SW 1271 (cell line): Measurements from ENCODE around the gene ACSM2A.
"Not testable (repeated sequence)": the region's sequence is repeated elsewhere in the genome, so short reads cannot be mapped to it uniquely, and the experiment has no call there.

Source experiments
- DNase-seq, 2 experiments: peaks; one replicate each; lab custom pipeline; 2025; lab: John Stamatoyannopoulos, UW

Gene ACSM2A

GRCh38 chr16:20451364-20451763 lies at the start of gene ACSM2A:
ACSM2A (plus strand) TSS chr16:20451521; CDS start chr16:20460115, 8,594 bp downstream.
- not testable (repeated sequence) for DNase-seq

GRCh38 chr16:20402651-20403050 lies 48.7 kb upstream of the ACSM2A start:
- no peak for DNase-seq

GRCh38 chr16:20404637-20405036 lies 46.7 kb upstream of the ACSM2A start, which contains the start of gene PDILT:
PDILT (minus strand) TSS chr16:20404737; CDS start chr16:20399300, 5,437 bp downstream.
- no peak for DNase-seq

GRCh38 chr16:20409398-20410120 lies 41.8 kb upstream of the ACSM2A start, which contains the start of gene ACSM5:
ACSM5 (plus strand) TSS chr16:20409534; CDS start chr16:20411485, 1,951 bp downstream.
- DNase-seq = no peak

GRCh38 chr16:20410121-20410723 lies 41.1 kb upstream of the ACSM2A start:
- no peak for DNase-seq

- DNase-seq = no peak
Observed at GRCh38 chr16:20411055-20411454, 40.3 kb upstream of the ACSM2A start.

- DNase-seq = no peak
Observed at GRCh38 chr16:20415541-20415940, 35.8 kb upstream of the ACSM2A start.

- not testable (repeated sequence) for DNase-seq
Observed at GRCh38 chr16:20419093-20419492, 32.2 kb upstream of the ACSM2A start.

- DNase-seq = not testable (repeated sequence)
Observed at GRCh38 chr16:20421748-20422147, 29.6 kb upstream of the ACSM2A start.

GRCh38 chr16:20423772-20424128 lies 27.6 kb upstream of the ACSM2A start:
- DNase-seq = not testable (repeated sequence)

GRCh38 chr16:20424129-20424866 lies 27.0 kb upstream of the ACSM2A start:
- no peak for DNase-seq

- DNase-seq = not testable (repeated sequence)
Observed at GRCh38 chr16:20427401-20427797, 23.9 kb upstream of the ACSM2A start.

- not testable (repeated sequence) for DNase-seq
Observed at GRCh38 chr16:20429499-20429898, 21.8 kb upstream of the ACSM2A start.

GRCh38 chr16:20430480-20430879 lies 20.8 kb upstream of the ACSM2A start:
- not testable (repeated sequence) for DNase-seq

- DNase-seq = no peak
Observed at GRCh38 chr16:20430948-20431347, 20.4 kb upstream of the ACSM2A start.

GRCh38 chr16:20438950-20439349 lies 12.4 kb upstream of the ACSM2A start:
- not testable (repeated sequence) for DNase-seq

- DNase-seq = not testable (repeated sequence)
Observed at GRCh38 chr16:20439820-20440231, 11.5 kb upstream of the ACSM2A start.

GRCh38 chr16:20440731-20441130 lies 10.6 kb upstream of the ACSM2A start:
- DNase-seq = not testable (repeated sequence)

- no peak for DNase-seq
Observed at GRCh38 chr16:20441191-20441590, 10.1 kb upstream of the ACSM2A start.

- DNase-seq = not testable (repeated sequence)
Observed at GRCh38 chr16:20441859-20442258, 9.5 kb upstream of the ACSM2A start.

- not testable (repeated sequence) for DNase-seq
Observed at GRCh38 chr16:20446652-20447393, 4.5 kb upstream of the ACSM2A start.

GRCh38 chr16:20453633-20454032 lies 2.3 kb downstream of the ACSM2A start:
- not testable (repeated sequence) for DNase-seq
